H1 (cell line): ENCODE data around the gene GABRB2. TPM values are rescaled to one million over a fixed set of nuclear protein-coding genes. Genes with fewer than 3 reads are reported as not detected.

Source experiments
- CTCF ChIA-PET: fragments of 300-600 bp; sonication (Branson Sonifier 250); formaldehyde crosslinking; loops from one replicate; lab custom pipeline; 2021; ENCODE audit not compliant: partially characterized antibody; lab: Charles Lee
- POLR2A ChIA-PET: fragments of 300-600 bp; sonication (Branson Sonifier 250); formaldehyde crosslinking; loops from one replicate; lab custom pipeline; 2021; ENCODE audit warnings: inconsistent platforms; ENCODE audit not compliant: partially characterized antibody; lab: Charles Lee
- DNase-seq, 2 experiments: peaks; one replicate each; pipeline versions ENCODE4 v3.0.0 to v3.0.0-alpha.2; 2010 to 2022; ENCODE audit warnings: low spot score in 2 of 2, low read depth in 1 of 2, mixed read lengths in 1 of 2
- FAIRE-seq: peaks from 2 replicates; lab custom pipeline; 2011; peaks lifted over from hg19 to GRCh38; lab: Jason Lieb, UNC
- H2AFZ ChIP-seq: 2 replicates; pipeline ENCODE4 v1.8.1; 2012; ENCODE audit warnings: low read length, inconsistent platforms
- H2AK5ac ChIP-seq: 2 replicates; pipeline ENCODE4 v1.6.1; 2013; ENCODE audit warnings: low read depth, low read length
- H2BK120ac ChIP-seq: replicated peaks from 2 replicates; pipeline ENCODE3; 2013; ENCODE audit warnings: low read depth, low read length, inconsistent platforms
- H2BK12ac ChIP-seq: 2 replicates; pipeline ENCODE4 v1.6.1; 2013; ENCODE audit warnings: low read depth, low read length
- H2BK15ac ChIP-seq: 2 replicates; pipeline ENCODE4 v1.6.1; 2013; ENCODE audit warnings: low read length
- H2BK20ac ChIP-seq: 2 replicates; pipeline ENCODE4 v1.6.1; 2013; ENCODE audit warnings: low read length
- H2BK5ac ChIP-seq: 2 replicates; pipeline ENCODE4 v1.6.1; 2013; ENCODE audit warnings: low read depth, low read length
- H3K14ac ChIP-seq: 2 replicates; pipeline ENCODE4 v1.6.1; 2013; ENCODE audit warnings: inconsistent platforms; ENCODE audit not compliant: insufficient read length
- H3K18ac ChIP-seq: 2 replicates; pipeline ENCODE4 v1.6.1; 2013; ENCODE audit warnings: low read length; ENCODE audit errors: extremely low read depth
- H3K23ac ChIP-seq: 2 replicates; pipeline ENCODE4 v1.6.1; 2013; ENCODE audit warnings: inconsistent platforms; ENCODE audit not compliant: insufficient read length
- H3K23me2 ChIP-seq: 2 replicates; pipeline ENCODE4 v1.6.1; 2013; ENCODE audit warnings: low read depth, low read length
- H3K27ac ChIP-seq: 2 replicates; pipeline ENCODE4 v1.6.1; 2011; ENCODE audit warnings: low read depth, low read length, inconsistent platforms
- H3K27me3 ChIP-seq, 4 experiments: replicated peaks in 1 of 4; 1 replicate in 1 of 4; 2 replicates in 3 of 4; pipeline versions ENCODE4 v1.6.1 to v1.8.1; 2011 to 2013; ENCODE audit warnings: low read length in 3 of 4, mild to moderate bottlenecking in 3 of 4, inconsistent platforms in 2 of 4, mixed read lengths in 2 of 4, moderate library complexity in 1 of 4; ENCODE audit not compliant: control insufficient read depth in 3 of 4, insufficient read depth in 3 of 4; ENCODE audit errors: extremely low read depth in 1 of 4
- H3K36me3 ChIP-seq, 4 experiments: 2 replicates each; pipeline versions ENCODE4 v1.6.1 to v1.8.1; 2011 to 2013; ENCODE audit warnings: mild to moderate bottlenecking in 4 of 4, low read length in 3 of 4, moderate library complexity in 2 of 4, control low read depth in 1 of 4, inconsistent platforms in 1 of 4; ENCODE audit not compliant: insufficient read depth in 4 of 4, control insufficient read depth in 2 of 4
- H3K4ac ChIP-seq: replicated peaks from 2 replicates; pipeline ENCODE3; 2013; ENCODE audit warnings: low read length, low read depth, mixed read lengths, inconsistent platforms; ENCODE audit not compliant: insufficient read length
- H3K4me1 ChIP-seq, 4 experiments: replicated peaks in 1 of 4; 1 replicate in 1 of 4; 2 replicates in 3 of 4; pipeline versions ENCODE4 v1.6.1 to v1.8.1; 2011 to 2013; ENCODE audit warnings: low read length in 3 of 4, inconsistent platforms in 2 of 4, mixed read lengths in 1 of 4; ENCODE audit not compliant: insufficient read depth in 4 of 4, control insufficient read depth in 3 of 4
- H3K4me2 ChIP-seq, 2 experiments: 2 replicates each; pipeline versions ENCODE4 v1.6.1 to v1.8.1; 2011 to 2013; ENCODE audit warnings: low read depth in 2 of 2, low read length in 2 of 2, control low read depth in 1 of 2, inconsistent platforms in 1 of 2, mild to moderate bottlenecking in 1 of 2; ENCODE audit not compliant: insufficient read depth in 1 of 2
- H3K4me3 ChIP-seq, 4 experiments: fragments of 200-600, 300-600 bp in 1 of 4; sonication (generic), shearing (Covaris generic), sonication (Bioruptor Twin) in 1 of 4; 2 replicates each; pipeline versions ENCODE4 v1.5.1 to v1.8.1; 2011 to 2016; ENCODE audit warnings: low read length in 4 of 4, low read depth in 3 of 4, control low read depth in 2 of 4, inconsistent platforms in 2 of 4, mild to moderate bottlenecking in 2 of 4, mixed read lengths in 1 of 4, moderate library complexity in 1 of 4; ENCODE audit not compliant: insufficient read depth in 2 of 4; ENCODE audit errors: extremely low read depth in 1 of 4
- H3K56ac ChIP-seq: replicated peaks from 2 replicates; pipeline ENCODE3; 2013; ENCODE audit warnings: low read depth, mild to moderate bottlenecking, mixed read lengths, low read length, inconsistent platforms; ENCODE audit not compliant: insufficient read length
- H3K79me1 ChIP-seq: 2 replicates; pipeline ENCODE4 v1.6.1; 2013; ENCODE audit warnings: low read depth, low read length, control low read depth
- H3K79me2 ChIP-seq, 2 experiments: 2 replicates each; pipeline versions ENCODE4 v1.6.1 to v1.8.1; 2012 to 2013; ENCODE audit warnings: low read length in 2 of 2, mild to moderate bottlenecking in 2 of 2, inconsistent platforms in 1 of 2; ENCODE audit not compliant: insufficient read depth in 2 of 2, control insufficient read depth in 1 of 2
- H3K9ac ChIP-seq, 4 experiments: replicated peaks in 1 of 4; 1 replicate in 1 of 4; 2 replicates in 3 of 4; pipeline versions ENCODE4 v1.6.1 to v1.8.1; 2011 to 2013; ENCODE audit warnings: low read depth in 3 of 4, low read length in 3 of 4, control low read depth in 2 of 4, mild to moderate bottlenecking in 2 of 4, moderate library complexity in 2 of 4, inconsistent platforms in 1 of 4; ENCODE audit errors: extremely low read depth in 1 of 4
- H3K9me3 ChIP-seq, 2 experiments: 2 replicates each; pipeline versions ENCODE4 v1.6.1 to v1.8.1; 2012 to 2013; ENCODE audit warnings: mild to moderate bottlenecking in 2 of 2, moderate library complexity in 2 of 2, control low read depth in 1 of 2, inconsistent platforms in 1 of 2, low read depth in 1 of 2, low read length in 1 of 2, mixed read lengths in 1 of 2; ENCODE audit not compliant: insufficient read depth in 2 of 2
- H4K20me1 ChIP-seq, 2 experiments: replicated peaks in 1 of 2; 2 replicates each; pipeline versions ENCODE3 to v1.8.1; 2011 to 2013; ENCODE audit warnings: inconsistent platforms in 2 of 2, low read length in 2 of 2, mild to moderate bottlenecking in 1 of 2; ENCODE audit not compliant: insufficient read depth in 2 of 2, control insufficient read depth in 1 of 2
- H4K5ac ChIP-seq: 2 replicates; pipeline ENCODE4 v1.6.1; 2013; ENCODE audit warnings: low read length, low read depth, mixed read lengths, inconsistent platforms; ENCODE audit not compliant: insufficient read length
- H4K8ac ChIP-seq: 2 replicates; pipeline ENCODE4 v1.8.0; 2013; ENCODE audit warnings: mild to moderate bottlenecking, moderate library complexity, low read length, inconsistent platforms; ENCODE audit not compliant: insufficient read depth; ENCODE audit errors: extremely low read depth
- H4K91ac ChIP-seq: replicated peaks from 2 replicates; pipeline ENCODE3; 2013; ENCODE audit warnings: low read length, mixed read lengths, inconsistent platforms; ENCODE audit not compliant: insufficient read length
- POLR2A ChIP-seq, 2 experiments: IDR thresholded peaks; 1 replicate in 1 of 2; 2 replicates in 1 of 2; pipeline ENCODE4 v1.6.1; 2011; ENCODE audit warnings: low read depth in 2 of 2, low read length in 2 of 2, mild to moderate bottlenecking in 2 of 2; ENCODE audit errors: control extremely low read depth in 1 of 2
- WGBS, 2 experiments: shearing (Covaris generic) in 1 of 2; methylation state at CpG; one replicate each; pipeline versions ENCODE4 v1.1.6 to v1.1.7; 2013 to 2015; ENCODE audit warnings: low lambda C conversion rate in 2 of 2, mixed read lengths in 2 of 2, inconsistent platforms in 1 of 2, low coverage in 1 of 2, missing lambda C conversion rate in 1 of 2; ENCODE audit not compliant: insufficient replicate concordance in 2 of 2, insufficient coverage in 1 of 2, insufficient read length in 1 of 2; ENCODE audit errors: extremely low coverage in 1 of 2, missing lambda C conversion rate in 1 of 2; 5-methylcytosine and 5-hydroxymethylcytosine counted together
- polyA plus RNA-seq, 7 experiments: library from polyadenylated mRNA; depleted of rRNA in 3 of 7; stranded (reverse) in 5 of 7; unstranded in 2 of 7; fragments of >200 nt in 5 of 7; fragments of 200-250 nt in 2 of 7; gene quantifications; 1 replicate in 5 of 7; 2 replicates in 1 of 7; 4 replicates in 1 of 7; pipeline versions ENCODE4 v1.2.1 to v1.2.3, GENCODE V29; 2011 to 2013; ENCODE audit warnings: missing spikeins in 2 of 7, mixed read lengths in 2 of 7
- total RNA-seq: library from RNA; stranded (reverse); fragmentation: NEBNext Ultra II Directional; extraction: Animal tissue kit (Norgen Biotek cat#: 25700); gene quantifications from 2 replicates; pipeline ENCODE4 v1.2.1, GENCODE V29; 2021

The GABRB2 gene
- total and polyA plus RNA-seq, 2 of the 8 experiments (the other 6 are each of a cell fraction or from before 2014, with no cell fraction given): 0.54 to 1.9 TPM

DNA sequence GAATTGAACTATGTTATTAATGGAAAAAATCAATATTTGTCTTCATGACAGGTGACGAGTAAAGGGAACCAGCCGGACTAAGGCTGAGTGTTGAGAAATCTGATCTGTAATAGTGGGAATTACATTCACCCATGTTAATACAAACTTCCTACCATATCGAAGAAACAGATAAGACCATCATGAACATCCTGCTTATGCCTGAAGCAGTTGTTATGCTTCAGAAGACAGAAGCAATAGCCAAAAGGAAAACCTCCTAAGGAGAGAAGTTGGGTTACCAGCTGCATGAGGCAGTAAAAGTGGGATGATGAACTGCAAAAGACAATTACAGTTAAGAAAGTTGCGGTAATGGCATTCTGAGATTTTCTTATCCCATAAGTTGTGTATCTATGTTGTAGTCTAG, 281.5 kb downstream of the GABRB2 start:
- no peak overlapping the region for H2BK12ac ChIP-seq
- H2BK120ac ChIP-seq: no peak overlapping the region
- DNase-seq (no peak), FAIRE-seq (no peak)
- no peak overlapping the region for H3K27ac ChIP-seq
- H4K20me1 ChIP-seq: no peaks in the 10 kb centered on the region
- H3K4me3 ChIP-seq: no peak overlapping the region
- ChIA-PET POLR2A (no interaction called here), CTCF (no interaction called here)
- H3K4ac ChIP-seq: no peak overlapping the region
- no peaks in the 10 kb centered on the region for H3K79me1 ChIP-seq
- no peak overlapping the region for H3K9ac ChIP-seq
- H3K18ac ChIP-seq: no peak overlapping the region
- no peak overlapping the region for H2BK20ac ChIP-seq
- no peak overlapping the region for H4K8ac ChIP-seq
- H3K9me3 ChIP-seq: no peaks in the 10 kb centered on the region
- no peak for TF ChIP-seq POLR2A (IDR thresholded peaks at IDR 0.05; ENCODE audit: control extremely low read depth in 1 of 2, low read depth in 2 of 2, low read length in 2 of 2)
- H3K79me2 ChIP-seq: no peaks in the 10 kb centered on the region
- no peaks in the 10 kb centered on the region for H3K27me3 ChIP-seq
- no peak overlapping the region for H2BK5ac ChIP-seq
- H3K23me2 ChIP-seq: no peaks in the 10 kb centered on the region
- H3K23ac ChIP-seq: no peak overlapping the region
- no peaks in the 10 kb centered on the region for H3K4me1 ChIP-seq
- WGBS, 2 experiments: 93% methylated on average over 4 of the region's 4 CpGs; no CpG with 5 or more reads in 1 of the 2 experiments
- no peak overlapping the region for H3K14ac ChIP-seq
- H4K91ac ChIP-seq: no peak overlapping the region
- H3K36me3 ChIP-seq: no peaks in the 10 kb centered on the region
- no peak overlapping the region for H2AFZ ChIP-seq
- H3K56ac ChIP-seq: no peak overlapping the region
- no peak overlapping the region for H2BK15ac ChIP-seq
- H3K4me2 ChIP-seq: no peak overlapping the region
- H4K5ac ChIP-seq: no peak overlapping the region
- no peak overlapping the region for H2AK5ac ChIP-seq
